Measurements from ENCODE around the gene HOATZ. TPM values are rescaled to one million over a fixed set of nuclear protein-coding genes. Genes with fewer than 3 reads are reported as not detected.

The HOATZ gene
- total RNA-seq, 6 experiments from 2014 or later, result not detected

DNA sequence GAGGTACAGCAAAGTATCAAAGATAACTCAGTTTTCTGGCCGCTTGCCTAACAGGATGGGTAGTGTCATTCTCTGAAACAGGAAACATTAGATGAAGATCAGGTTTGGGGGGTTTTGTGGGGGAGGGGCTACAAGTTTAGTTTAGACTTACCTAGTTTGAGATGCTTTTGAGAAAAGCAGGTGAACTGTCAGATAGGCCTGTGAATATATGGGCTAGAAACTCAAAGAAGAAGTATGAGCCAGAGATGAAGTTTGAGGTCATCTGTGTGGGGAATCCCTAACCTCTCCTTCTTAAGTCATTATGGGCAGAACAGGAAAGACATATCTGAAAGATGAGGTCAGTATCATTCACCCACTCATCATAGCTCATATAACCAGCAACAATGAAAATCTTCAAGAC is 11.9 kb downstream of the HOATZ start:
- peaks cover 65% of the 10 kb centered on the region for H3K4me1 Mint-ChIP-seq (ENCODE audit: low read depth)
- H3K4me3 Mint-ChIP-seq, result no peak overlapping the region
- no peak for TF ChIP-seq CTCF (IDR thresholded peaks at IDR 0.05)
- no peaks in the 10 kb centered on the region; the same call in 1 of the 2 replicates for H3K27me3 Mint-ChIP-seq (ENCODE audit: insufficient read depth)
- H3K9me3 Mint-ChIP-seq, result no peaks in the 10 kb centered on the region
- no peak for DNase-seq
- H3K27ac Mint-ChIP-seq, result no peak overlapping the region
- no peaks in the 10 kb centered on the region for H3K36me3 Mint-ChIP-seq (ENCODE audit: low read depth)

DNA sequence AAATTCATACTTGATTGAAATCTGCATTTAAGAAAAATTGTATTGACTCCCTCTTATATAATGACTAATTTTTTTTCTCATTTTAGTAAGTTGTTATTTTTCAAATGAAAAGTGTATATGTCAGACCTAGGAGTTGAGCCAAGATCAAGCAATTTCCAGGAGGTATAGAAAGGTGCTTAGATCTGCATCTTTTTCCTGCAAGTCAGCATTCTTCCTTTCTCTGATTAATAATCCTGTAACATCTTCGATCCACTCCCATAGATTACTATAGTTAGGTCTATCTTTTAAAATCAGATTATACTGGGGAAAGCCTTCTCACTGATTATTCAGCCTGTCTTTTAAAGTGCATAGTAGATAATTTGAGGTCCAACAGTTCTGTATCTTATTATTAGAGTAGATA is 12.7 kb downstream of the HOATZ start:
- no peaks in the 10 kb centered on the region for H3K9me3 Mint-ChIP-seq
- H3K36me3 Mint-ChIP-seq (ENCODE audit: low read depth), result no peaks in the 10 kb centered on the region
- no peaks in the 10 kb centered on the region; the same call in 1 of the 2 replicates for H3K27me3 Mint-ChIP-seq (ENCODE audit: insufficient read depth)
- H3K27ac Mint-ChIP-seq, result no peak overlapping the region
- TF ChIP-seq CTCF (IDR thresholded peaks at IDR 0.05), result no peak
- H3K4me1 Mint-ChIP-seq (ENCODE audit: low read depth), result peaks cover 65% of the 10 kb centered on the region
- H3K4me3 Mint-ChIP-seq, result no peak overlapping the region
- DNase-seq, result no peak

GRCh38 chr11:111528557-111528956 is 14.0 kb downstream of the HOATZ start:
- no peaks in the 10 kb centered on the region for H3K36me3 Mint-ChIP-seq (ENCODE audit: low read depth)

GRCh38 chr11:111530091-111530490 is 15.5 kb downstream of the HOATZ start:
- no peak overlapping the region; the same call in 1 of the 2 replicates for H3K4me3 Mint-ChIP-seq
- no peak for DNase-seq
- peaks cover 70% of the 10 kb centered on the region for H3K4me1 Mint-ChIP-seq (ENCODE audit: low read depth)
- no peaks in the 10 kb centered on the region for H3K9me3 Mint-ChIP-seq
- H3K36me3 Mint-ChIP-seq (ENCODE audit: low read depth), result no peaks in the 10 kb centered on the region
- TF ChIP-seq CTCF (IDR thresholded peaks at IDR 0.05), result no peak
- no peak overlapping the region for H3K27ac Mint-ChIP-seq
- H3K27me3 Mint-ChIP-seq (ENCODE audit: insufficient read depth), result no peaks in the 10 kb centered on the region; the same call in 1 of the 2 replicates

More at GRCh38 chr11:111528557-111528956, 14.0 kb downstream of the HOATZ start:
- TF ChIP-seq CTCF (IDR thresholded peaks at IDR 0.05), result no peak; the same call in 1 of the 2 replicates
- no peak for DNase-seq
- Mint-ChIP-seq H3K9me3 (no peaks in the 10 kb centered on the region), H3K27ac (peak overlapping the region; percentile 30; the same call in 1 of the 2 replicates), H3K27me3 (ENCODE audit: insufficient read depth) (no peaks in the 10 kb centered on the region; the same call in 1 of the 2 replicates), H3K4me1 (ENCODE audit: low read depth) (peaks cover 69% of the 10 kb centered on the region), H3K4me3 (no peak overlapping the region)

DNA sequence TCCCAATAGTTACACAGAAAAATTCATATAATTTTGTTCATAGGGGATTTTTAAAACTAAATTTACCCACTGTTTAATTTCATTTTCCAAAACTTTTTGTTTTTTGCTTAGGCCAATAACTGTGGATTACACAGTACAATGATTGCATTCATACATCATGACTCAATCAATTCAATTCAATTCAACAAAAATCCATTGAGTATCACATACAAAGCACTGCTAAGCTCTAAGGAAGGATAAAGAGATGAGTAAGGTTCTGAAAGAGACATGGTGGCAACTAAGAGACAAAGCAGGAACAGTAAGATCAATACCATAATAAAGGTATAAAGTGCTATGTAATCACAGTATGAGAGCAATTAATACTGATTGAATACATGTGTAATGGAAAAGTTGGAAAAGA is 16.6 kb downstream of the HOATZ start:
- H3K27ac Mint-ChIP-seq, result peak overlapping the region; percentile 94
- no peak for DNase-seq

More for the DNA sequence above, 16.6 kb downstream of the HOATZ start:
- TF ChIP-seq CTCF (IDR thresholded peaks at IDR 0.05), result no peak
- no peaks in the 10 kb centered on the region for H3K27me3 Mint-ChIP-seq (ENCODE audit: insufficient read depth)
- H3K9me3 Mint-ChIP-seq, result no peaks in the 10 kb centered on the region
- H3K4me3 Mint-ChIP-seq, result peak overlapping the region; percentile 47
- peaks cover 66% of the 10 kb centered on the region for H3K4me1 Mint-ChIP-seq (ENCODE audit: low read depth)
- no peaks in the 10 kb centered on the region for H3K36me3 Mint-ChIP-seq (ENCODE audit: low read depth)

Data from HFFc6 (cell line).